MCF 10A (cell line): ENCODE measurements around the gene SEMA5A. TPM values are rescaled to one million over a fixed set of nuclear protein-coding genes. Genes with fewer than 3 reads are reported as not detected.

Experiments
- BruUV-seq: library from RNA; stranded (reverse); fragments of 400-500 nt; replicated peaks from 2 replicates; lab custom pipeline; 2021; lab: Mats Ljungman, UMichigan
- CTCF ChIA-PET: fragments of 300-600 bp; sonication (Branson Sonifier 250); formaldehyde crosslinking; extraction: SDS; loops from one replicate; lab custom pipeline; 2021; ENCODE audit warnings: antibody characterized with exemption, inconsistent platforms; lab: Yijun Ruan, JAX
- POLR2A ChIA-PET: fragments of 300-600, 350-650 bp; sonication (Branson Sonifier 250); formaldehyde crosslinking; extraction: SDS; loops from one replicate; lab custom pipeline; 2020; ENCODE audit warnings: antibody characterized with exemption, inconsistent platforms; lab: Yijun Ruan, JAX
- DNase-seq: peaks from one replicate; pipeline ENCODE4 v3.0.0-alpha.2; 2018; ENCODE audit not compliant: unreplicated experiment
- H3K27ac Mint-ChIP-seq: one replicate; pipeline ENCODE4 v1.8.0; 2022; ENCODE audit warnings: mild to moderate bottlenecking, low read depth, mixed read lengths; ENCODE audit not compliant: unreplicated experiment
- H3K27me3 Mint-ChIP-seq: one replicate; pipeline ENCODE4 v1.8.0; 2022; ENCODE audit warnings: mixed read lengths; ENCODE audit not compliant: insufficient read depth, unreplicated experiment
- H3K36me3 Mint-ChIP-seq: one replicate; pipeline ENCODE4 v1.8.0; 2022; ENCODE audit warnings: mild to moderate bottlenecking, moderate library complexity, mixed read lengths; ENCODE audit not compliant: insufficient read depth, unreplicated experiment
- H3K4me1 Mint-ChIP-seq: one replicate; pipeline ENCODE4 v1.8.0; 2022; ENCODE audit warnings: mixed read lengths; ENCODE audit not compliant: insufficient read depth, unreplicated experiment
- H3K4me3 Mint-ChIP-seq: one replicate; pipeline ENCODE4 v1.8.0; 2022; ENCODE audit warnings: mild to moderate bottlenecking, moderate library complexity, mixed read lengths; ENCODE audit not compliant: unreplicated experiment
- H3K9me3 Mint-ChIP-seq: one replicate; pipeline ENCODE4 v1.8.0; 2022; ENCODE audit warnings: mixed read lengths; ENCODE audit not compliant: unreplicated experiment
- CTCF ChIP-seq: fragments of 200-600 bp; IDR thresholded peaks from one replicate; pipeline ENCODE4 v1.8.0; 2022; ENCODE audit warnings: antibody characterized with exemption, mild to moderate bottlenecking; ENCODE audit not compliant: unreplicated experiment
- intact Hi-C: fragments of 100-400 bp; cut with micrococcal nuclease; formaldehyde crosslinking; loops from 2 replicates; pipeline ENCODE4 v1.14.1; 2022
- total RNA-seq: library from RNA; stranded (reverse); gene quantifications from 2 replicates; pipeline ENCODE4 v1.2.3, GENCODE V29; 2022

The SEMA5A gene
- total RNA-seq, 1 experiment from 2014 or later, result 1.2 TPM

- no peak for DNase-seq
- H3K4me3 Mint-ChIP-seq, result no peak overlapping the region
- ChIA-PET CTCF (interaction anchor here (0.6 to 0.7 kb wide), 2 partner anchors 301 to 1046 kb away, joined by 3 read pairs; no protein-coding TSS in a partner anchor), POLR2A (no interaction called here)
- no peak overlapping the region for H3K27ac Mint-ChIP-seq
- TF ChIP-seq CTCF, result no peak
- H3K4me1 Mint-ChIP-seq, result no peaks in the 10 kb centered on the region
- intact Hi-C loops, result no loop called here
- BruUV-seq, result no TSS peak
- no peaks in the 10 kb centered on the region for H3K27me3 Mint-ChIP-seq
- H3K9me3 Mint-ChIP-seq, result no peaks in the 10 kb centered on the region
- H3K36me3 Mint-ChIP-seq, result no peaks in the 10 kb centered on the region
Observed at GRCh38 chr5:9507974-9508373, 37.9 kb downstream of the SEMA5A start.

GRCh38 chr5:9505225-9505624 is 40.6 kb downstream of the SEMA5A start:
- intact Hi-C loops, result no loop called here
- Mint-ChIP-seq H3K27me3 (no peaks in the 10 kb centered on the region), H3K4me1 (no peaks in the 10 kb centered on the region), H3K9me3 (no peaks in the 10 kb centered on the region), H3K36me3 (no peaks in the 10 kb centered on the region), H3K27ac (no peak overlapping the region), H3K4me3 (no peak overlapping the region)
- BruUV-seq, result no TSS peak
- CTCF ChIA-PET, result interaction anchor here (0.7 kb wide), 1 partner anchor 466 kb away, joined by 3 read pairs; no protein-coding TSS in a partner anchor
- POLR2A ChIA-PET, result no interaction called here
- TF ChIP-seq CTCF, result no peak
- DNase-seq, result no peak

GRCh38 chr5:9502864-9503263 is 43.0 kb downstream of the SEMA5A start:
- Mint-ChIP-seq H3K9me3 (no peaks in the 10 kb centered on the region), H3K27me3 (no peaks in the 10 kb centered on the region), H3K4me1 (no peaks in the 10 kb centered on the region), H3K4me3 (no peak overlapping the region), H3K36me3 (no peaks in the 10 kb centered on the region), H3K27ac (no peak overlapping the region)
- CTCF ChIA-PET, result interaction anchor here (0.6 to 1.2 kb wide), 5 partner anchors 20 to 265 kb away, joined by 3 to 4 read pairs (median 3); no protein-coding TSS in a partner anchor
- DNase-seq, result no peak
- POLR2A ChIA-PET, result interaction anchor here (0.7 kb wide), 1 partner anchor 11 kb away, joined by 3 read pairs; no protein-coding TSS in a partner anchor
- TF ChIP-seq CTCF, result no peak
- BruUV-seq, result no TSS peak
- intact Hi-C loops, result no loop called here

- no peak for TF ChIP-seq CTCF
- ChIA-PET POLR2A (interaction anchor here (0.7 kb wide), 2 partner anchors 12 to 17 kb away, joined by 3 read pairs; no protein-coding TSS in a partner anchor), CTCF (interaction anchor here (0.5 to 1.2 kb wide), 5 partner anchors 21 to 1531 kb away, joined by 3 to 4 read pairs (median 3); no protein-coding TSS in a partner anchor)
- no peaks in the 10 kb centered on the region for H3K9me3 Mint-ChIP-seq
- intact Hi-C loops, result no loop called here
- H3K27ac Mint-ChIP-seq, result no peak overlapping the region
- DNase-seq, result no peak
- H3K4me3 Mint-ChIP-seq, result no peak overlapping the region
- no peaks in the 10 kb centered on the region for H3K4me1 Mint-ChIP-seq
- no peaks in the 10 kb centered on the region for H3K36me3 Mint-ChIP-seq
- no TSS peak for BruUV-seq
- H3K27me3 Mint-ChIP-seq, result no peaks in the 10 kb centered on the region
Observed at GRCh38 chr5:9502050-9502834, 43.6 kb downstream of the SEMA5A start.
